ENCODE results near the gene PARM1.

Gene PARM1, protein sequence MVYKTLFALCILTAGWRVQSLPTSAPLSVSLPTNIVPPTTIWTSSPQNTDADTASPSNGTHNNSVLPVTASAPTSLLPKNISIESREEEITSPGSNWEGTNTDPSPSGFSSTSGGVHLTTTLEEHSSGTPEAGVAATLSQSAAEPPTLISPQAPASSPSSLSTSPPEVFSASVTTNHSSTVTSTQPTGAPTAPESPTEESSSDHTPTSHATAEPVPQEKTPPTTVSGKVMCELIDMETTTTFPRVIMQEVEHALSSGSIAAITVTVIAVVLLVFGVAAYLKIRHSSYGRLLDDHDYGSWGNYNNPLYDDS

DNA sequence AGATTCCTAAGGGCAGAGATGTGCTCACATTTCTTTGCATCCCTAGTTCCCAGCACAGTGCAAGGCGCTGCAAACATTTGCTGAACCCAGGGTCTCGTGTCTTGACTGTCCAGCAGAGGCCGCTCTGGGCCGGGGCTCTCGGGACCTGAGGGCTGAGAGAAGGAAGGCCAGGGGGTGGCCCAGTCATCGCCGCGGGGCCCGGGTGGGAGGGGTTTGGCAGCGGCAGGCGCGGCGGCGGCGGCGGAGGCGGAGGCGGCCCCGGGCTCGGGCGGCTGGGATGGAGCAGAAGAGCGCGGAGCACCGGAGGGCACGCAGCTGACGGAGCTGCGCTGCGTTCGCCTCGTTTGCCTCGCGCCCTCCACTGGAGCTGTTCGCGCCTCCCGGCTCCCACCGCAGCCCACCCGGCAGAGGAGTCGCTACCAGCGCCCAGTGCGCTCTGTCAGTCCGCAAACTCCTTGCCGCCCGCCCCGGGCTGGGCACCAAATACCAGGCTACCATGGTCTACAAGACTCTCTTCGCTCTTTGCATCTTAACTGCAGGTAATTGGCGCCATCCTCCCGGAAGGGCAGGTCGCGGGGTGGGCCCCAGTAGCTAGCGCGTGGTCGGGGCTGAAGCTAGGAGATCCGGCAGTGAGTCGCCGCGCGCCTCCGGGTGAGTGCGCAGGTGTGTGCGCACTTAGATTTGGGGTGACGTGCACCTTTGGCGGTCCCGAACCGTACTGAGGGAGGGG, at the start of gene PARM1:
Gene PARM1, plus strand, starts transcription at position 285 of the 730 bp plus-strand sequence. Its CDS starts 212 bp downstream, at position 497.
- no peak within 1 kb of the TSS for H3K9ac ChIP-seq
- no peak within 1 kb of the TSS for H3K4me3 ChIP-seq
- no peak within 1 kb of the TSS for H3K4me2 ChIP-seq
- H3K4me1 ChIP-seq, result peaks cover 0 to 16% (median 3%) of the 10 kb centered on the region in 10 experiments; a peak in 9 of 20 replicates
- no peaks in the 10 kb centered on the region for H4K20me1 ChIP-seq
- H3K27ac ChIP-seq, result no peak within 1 kb of the TSS
- TF ChIP-seq Cebpa-rat (IDR thresholded peaks at IDR 0.05), result no peak
- H3K36me3 ChIP-seq, result no peaks in the 10 kb centered on the region
- H3K9me3 ChIP-seq (replicated peaks in 1 of 11), result peaks cover 22 to 34% (median 27%) of the 10 kb centered on the region in 11 experiments
- H3K27me3 ChIP-seq, result no peaks in the 10 kb centered on the region

DNA sequence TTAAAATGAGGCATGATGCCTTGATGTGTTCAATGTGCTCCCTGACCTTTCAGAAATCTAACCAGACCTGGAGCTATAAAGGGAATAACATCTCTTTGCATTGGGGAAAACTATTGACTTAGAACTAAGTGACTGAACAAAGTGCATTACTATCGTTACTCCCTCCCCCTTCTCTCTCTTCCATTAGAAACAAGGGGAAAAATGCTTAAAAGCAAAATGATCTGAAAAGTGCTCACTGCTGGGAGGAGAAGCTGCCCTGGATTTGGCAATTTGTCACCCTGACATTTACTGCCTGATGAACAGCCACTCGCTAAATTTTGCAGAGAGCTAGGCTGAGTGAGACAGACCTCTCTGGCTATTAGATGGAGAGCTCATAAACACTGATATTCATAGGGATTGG, 48.6 kb upstream of the PARM1 start:
- TF ChIP-seq Cebpa-rat (IDR thresholded peaks at IDR 0.05), result no peak
- Histone ChIP-seq H3K27ac (no peak overlapping the region), H3K36me3 (no peaks in the 10 kb centered on the region), H4K20me1 (no peaks in the 10 kb centered on the region), H3K4me1 (peaks cover 0 to 11% (median 0%) of the 10 kb centered on the region in 10 experiments; a peak in 6 of 20 replicates), H3K9ac (no peak overlapping the region), H3K9me3 (replicated peaks in 1 of 11) (no peaks in the 10 kb centered on the region), H3K27me3 (no peaks in the 10 kb centered on the region), H3K4me2 (no peak overlapping the region), H3K4me3 (no peak overlapping the region)

GRCh38 chr4:74886484-74886883, 46.4 kb upstream of the PARM1 start:
- Histone ChIP-seq H3K27ac (peak overlapping the region in 2 of 11 experiments; percentile 19 to 32; a peak in 3 of 22 replicates), H3K27me3 (no peaks in the 10 kb centered on the region), H3K4me2 (peak overlapping the region in 3 of 11 experiments; percentile 13 to 61 (median 47); a peak in 5 of 22 replicates), H3K9ac (no peak overlapping the region), H3K9me3 (replicated peaks in 1 of 11) (no peaks in the 10 kb centered on the region), H3K36me3 (no peaks in the 10 kb centered on the region), H4K20me1 (no peaks in the 10 kb centered on the region), H3K4me3 (no peak overlapping the region), H3K4me1 (peaks cover 0 to 11% (median 0%) of the 10 kb centered on the region in 10 experiments; a peak in 6 of 20 replicates)
- no peak for TF ChIP-seq Cebpa-rat (IDR thresholded peaks at IDR 0.05)

- no peaks in the 10 kb centered on the region for H4K20me1 ChIP-seq
- H3K27ac ChIP-seq, result no peak overlapping the region
- H3K9me3 ChIP-seq (replicated peaks in 1 of 11), result no peaks in the 10 kb centered on the region
- H3K4me2 ChIP-seq, result no peak overlapping the region
- H3K36me3 ChIP-seq, result no peaks in the 10 kb centered on the region
- no peak overlapping the region for H3K9ac ChIP-seq
- no peak overlapping the region for H3K4me3 ChIP-seq
- no peak for TF ChIP-seq Cebpa-rat (IDR thresholded peaks at IDR 0.05)
- H3K4me1 ChIP-seq, result peaks cover 8 to 23% (median 12%) of the 10 kb centered on the region in 10 experiments; a peak in 17 of 20 replicates
- H3K27me3 ChIP-seq, result no peaks in the 10 kb centered on the region
Observed at GRCh38 chr4:74890341-74890740, 42.6 kb upstream of the PARM1 start.

DNA sequence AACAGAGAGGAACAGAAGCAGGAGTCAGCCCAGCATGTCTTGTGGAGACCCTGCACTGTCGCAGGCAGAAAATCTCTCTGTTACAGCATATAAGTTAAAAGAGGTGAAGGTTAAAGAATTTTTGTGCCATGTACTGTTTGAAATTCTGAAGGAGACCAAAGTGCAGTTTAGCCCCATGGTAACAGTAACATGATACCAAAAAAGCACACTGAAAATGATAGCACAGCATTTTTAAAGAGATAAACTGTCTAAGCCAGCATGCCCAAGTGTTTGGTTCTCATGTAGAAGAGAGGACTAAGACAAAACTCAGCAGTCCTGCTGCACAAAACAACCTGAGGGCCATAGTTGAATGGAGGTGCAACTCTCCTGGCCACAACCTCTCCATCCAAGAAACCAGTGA, 41.9 kb upstream of the PARM1 start:
- Histone ChIP-seq H3K27ac (no peak overlapping the region), H3K4me1 (peaks cover 8 to 20% (median 12%) of the 10 kb centered on the region in 10 experiments; a peak in 17 of 20 replicates), H3K36me3 (no peaks in the 10 kb centered on the region), H3K27me3 (no peaks in the 10 kb centered on the region), H3K4me3 (no peak overlapping the region), H3K9ac (no peak overlapping the region), H3K4me2 (no peak overlapping the region), H4K20me1 (no peaks in the 10 kb centered on the region), H3K9me3 (replicated peaks in 1 of 11) (no peaks in the 10 kb centered on the region)
- TF ChIP-seq Cebpa-rat (IDR thresholded peaks at IDR 0.05), result no peak

GRCh38 chr4:74893171-74893570, 39.7 kb upstream of the PARM1 start:
- no peaks in the 10 kb centered on the region for H3K9me3 ChIP-seq (replicated peaks in 1 of 11)
- peaks cover 4 to 14% (median 11%) of the 10 kb centered on the region in 10 experiments; a peak in 16 of 20 replicates for H3K4me1 ChIP-seq
- H4K20me1 ChIP-seq, result no peaks in the 10 kb centered on the region
- no peaks in the 10 kb centered on the region for H3K27me3 ChIP-seq
- peak overlapping the region in 1 of 10 experiments; percentile 15; a peak in 1 of 20 replicates for H3K4me3 ChIP-seq
- TF ChIP-seq Cebpa-rat (IDR thresholded peaks at IDR 0.05), result no peak
- no peak overlapping the region for H3K27ac ChIP-seq
- H3K9ac ChIP-seq, result no peak overlapping the region; a peak in 1 of 22 replicates
- peak overlapping the region; percentile 31 to 71 (median 55) for H3K4me2 ChIP-seq
- no peaks in the 10 kb centered on the region for H3K36me3 ChIP-seq

- H4K20me1 ChIP-seq, result no peaks in the 10 kb centered on the region
- H3K9me3 ChIP-seq (replicated peaks in 1 of 11), result no peaks in the 10 kb centered on the region
- no peak overlapping the region for H3K9ac ChIP-seq
- no peaks in the 10 kb centered on the region for H3K36me3 ChIP-seq
- H3K27ac ChIP-seq, result no peak overlapping the region
- H3K4me3 ChIP-seq, result no peak overlapping the region
- no peaks in the 10 kb centered on the region for H3K27me3 ChIP-seq
- no peak overlapping the region for H3K4me2 ChIP-seq
- TF ChIP-seq Cebpa-rat (IDR thresholded peaks at IDR 0.05), result no peak
- H3K4me1 ChIP-seq, result peaks cover 4 to 14% (median 11%) of the 10 kb centered on the region in 10 experiments; a peak in 16 of 20 replicates
Observed at GRCh38 chr4:74896595-74896994, 36.3 kb upstream of the PARM1 start.

GRCh38 chr4:74897386-74897785, 35.5 kb upstream of the PARM1 start:
- Histone ChIP-seq H3K4me3 (no peak overlapping the region), H3K36me3 (no peaks in the 10 kb centered on the region), H3K27me3 (no peaks in the 10 kb centered on the region), H4K20me1 (no peaks in the 10 kb centered on the region), H3K9ac (no peak overlapping the region), H3K4me1 (peaks cover 4 to 14% (median 10%) of the 10 kb centered on the region in 10 experiments; a peak in 16 of 20 replicates), H3K27ac (no peak overlapping the region), H3K9me3 (replicated peaks in 1 of 11) (no peaks in the 10 kb centered on the region), H3K4me2 (no peak overlapping the region)
- TF ChIP-seq Cebpa-rat (IDR thresholded peaks at IDR 0.05), result no peak

DNA sequence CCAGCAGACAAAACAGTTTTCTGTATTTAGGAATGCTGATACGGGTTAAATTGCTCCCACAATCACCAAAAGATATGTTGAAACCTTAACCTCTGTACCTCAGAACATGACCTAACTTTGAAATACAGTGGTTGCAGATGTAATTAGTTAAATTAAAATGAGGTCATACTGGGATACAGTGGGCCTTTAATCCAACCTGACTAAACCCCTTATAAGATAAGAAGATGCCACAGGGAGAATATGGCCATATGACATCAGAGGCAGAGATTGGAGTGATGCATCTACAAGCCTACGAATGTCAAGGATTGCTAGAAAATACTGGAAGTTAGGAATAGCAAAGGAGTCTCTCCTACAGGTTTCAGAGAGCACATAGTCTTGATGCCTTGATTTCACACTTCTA, 32.1 kb upstream of the PARM1 start:
- no peak overlapping the region for H3K4me3 ChIP-seq
- TF ChIP-seq Cebpa-rat (IDR thresholded peaks at IDR 0.05), result no peak
- no peaks in the 10 kb centered on the region for H4K20me1 ChIP-seq
- H3K4me1 ChIP-seq, result peaks cover 0 to 5% (median 0%) of the 10 kb centered on the region in 10 experiments; a peak in 3 of 20 replicates
- no peaks in the 10 kb centered on the region for H3K27me3 ChIP-seq
- H3K27ac ChIP-seq, result no peak overlapping the region
- no peak overlapping the region for H3K4me2 ChIP-seq
- no peaks in the 10 kb centered on the region for H3K36me3 ChIP-seq
- no peaks in the 10 kb centered on the region for H3K9me3 ChIP-seq (replicated peaks in 1 of 11)
- no peak overlapping the region for H3K9ac ChIP-seq

Data from BLaER1 treated with 17β-estradiol and CSF1 and Interleukin-3, amounts not matched to agents 10 nM and 100 nM (cell line).